GM20000 (cell line): ENCODE measurements around the gene MAMLD1.
"Not testable (repeated sequence)": the region's sequence is repeated elsewhere in the genome, so short reads cannot be mapped to it uniquely, and the experiment has no call there.

ENCODE experiments used
- DNase-seq: peaks from one replicate; pipeline ENCODE4 v3.0.0; 2012; ENCODE audit warnings: low spot score
- CTCF ChIP-seq: IDR thresholded peaks from 2 replicates; pipeline ENCODE4 v1.5.1; 2012; ENCODE audit warnings: mild to moderate bottlenecking, control low read depth; ENCODE audit errors: extremely low read depth, missing control alignments

The MAMLD1 gene

GRCh38 chrX:150337026-150337425 lies 26.1 kb upstream of the MAMLD1 start:
- no peak for TF ChIP-seq CTCF
- no peak for DNase-seq

- TF ChIP-seq CTCF, result no peak
Observed at GRCh38 chrX:150337536-150337935, 25.6 kb upstream of the MAMLD1 start.

GRCh38 chrX:150338615-150339014 lies 24.5 kb upstream of the MAMLD1 start:
- DNase-seq, result no peak

More at GRCh38 chrX:150337536-150337935, 25.6 kb upstream of the MAMLD1 start:
- DNase-seq, result no peak

GRCh38 chrX:150339736-150340135 lies 23.4 kb upstream of the MAMLD1 start:
- no peak for DNase-seq
- TF ChIP-seq CTCF, result no peak

More at GRCh38 chrX:150338615-150339014, 24.5 kb upstream of the MAMLD1 start:
- no peak for TF ChIP-seq CTCF

GRCh38 chrX:150340326-150340725 lies 22.8 kb upstream of the MAMLD1 start:
- DNase-seq, result not testable (repeated sequence)

- TF ChIP-seq CTCF, result no peak
- DNase-seq, result no peak
Observed at GRCh38 chrX:150347471-150347870, 15.6 kb upstream of the MAMLD1 start.

GRCh38 chrX:150348365-150348764 lies 14.8 kb upstream of the MAMLD1 start:
- TF ChIP-seq CTCF, result no peak
- no peak for DNase-seq

- DNase-seq, result no peak
- TF ChIP-seq CTCF, result no peak
Observed at GRCh38 chrX:150352114-150352513, 11.0 kb upstream of the MAMLD1 start.
